IMR-90 (cell line): ENCODE results near the gene DDX24. TPM values are rescaled to one million over a fixed set of nuclear protein-coding genes. Genes with fewer than 3 reads are reported as not detected.

Source experiments
- ATAC-seq: fragments of 200-7000 bp; cut with Tn5 transposase; 2 replicates; pipeline ENCODE4 v1.9.1; 2020; ENCODE audit warnings: low read depth, mild to moderate bottlenecking, moderate library complexity
- Bru-seq: library from RNA; stranded (reverse); fragments of 400-500 nt; gene quantifications from one replicate; lab custom pipeline; 2021; lab: Mats Ljungman, UMichigan
- BruChase-seq, 2 experiments: library from RNA; stranded (reverse); fragments of 400-500 nt; gene quantifications; one replicate each; lab custom pipeline; 2021; lab: Mats Ljungman, UMichigan
- BruUV-seq: library from RNA; stranded (reverse); fragments of 400-500 nt; replicated peaks from 2 replicates; lab custom pipeline; 2021; lab: Mats Ljungman, UMichigan
- CTCF ChIA-PET: fragments of 300-600 bp; formaldehyde crosslinking; extraction: SDS; loops from one replicate; lab custom pipeline; 2021; ENCODE audit warnings: antibody characterized with exemption; lab: Yijun Ruan, JAX
- POLR2A ChIA-PET: fragments of 300-600 bp; sonication (Branson Sonifier 250); formaldehyde crosslinking; loops from one replicate; lab custom pipeline; 2022; ENCODE audit warnings: antibody characterized with exemption; ENCODE audit not compliant: unreplicated experiment; lab: Charles Lee
- DNase-seq: peaks from one replicate; pipeline ENCODE4 v3.0.0; 2013
- H2AFZ ChIP-seq: replicated peaks from 2 replicates; pipeline ENCODE3; 2013; ENCODE audit warnings: low read length, mild to moderate bottlenecking; ENCODE audit not compliant: poor library complexity
- H2AK5ac ChIP-seq: 2 replicates; pipeline ENCODE4 v1.6.1; 2013; ENCODE audit warnings: low read depth, low read length, inconsistent platforms
- H2AK9ac ChIP-seq: replicated peaks from 2 replicates; pipeline ENCODE3; 2013; ENCODE audit warnings: mild to moderate bottlenecking, low read depth, low read length, moderate library complexity; ENCODE audit not compliant: poor library complexity
- H2BK120ac ChIP-seq: 2 replicates; pipeline ENCODE4 v1.6.1; 2013; ENCODE audit warnings: low read depth, low read length, inconsistent platforms
- H2BK15ac ChIP-seq: 3 replicates; pipeline ENCODE4 v1.6.1; 2013; ENCODE audit warnings: low read depth, low read length, inconsistent platforms
- H2BK20ac ChIP-seq: 2 replicates; pipeline ENCODE4 v1.6.1; 2013; ENCODE audit warnings: low read depth, mild to moderate bottlenecking, inconsistent platforms, low read length, moderate library complexity
- H2BK5ac ChIP-seq: 2 replicates; pipeline ENCODE4 v1.6.1; 2013; ENCODE audit warnings: mild to moderate bottlenecking, low read depth, low read length, inconsistent platforms; ENCODE audit not compliant: poor library complexity, severe bottlenecking
- H3K14ac ChIP-seq: replicated peaks from 2 replicates; pipeline ENCODE4 v1.6.1; 2013; ENCODE audit warnings: low read depth, low read length, inconsistent platforms
- H3K18ac ChIP-seq: 2 replicates; pipeline ENCODE4 v1.6.1; 2013; ENCODE audit warnings: low read depth, low read length, control low read depth
- H3K23ac ChIP-seq: 2 replicates; pipeline ENCODE4 v1.6.1; 2013; ENCODE audit warnings: low read depth, low read length, inconsistent platforms
- H3K27ac ChIP-seq: 2 replicates; pipeline ENCODE4 v1.5.1; 2013; ENCODE audit warnings: mild to moderate bottlenecking, control low read depth, low read length; ENCODE audit not compliant: insufficient read depth
- H3K27me3 ChIP-seq: 2 replicates; pipeline ENCODE4 v1.6.1; 2013; ENCODE audit warnings: low read length; ENCODE audit not compliant: control insufficient read depth, insufficient read depth
- H3K36me3 ChIP-seq: 2 replicates; pipeline ENCODE4 v1.6.1; 2013; ENCODE audit warnings: low read length, mixed read lengths; ENCODE audit not compliant: control insufficient read depth, insufficient read depth
- H3K4ac ChIP-seq: 2 replicates; pipeline ENCODE4 v1.6.1; 2013; ENCODE audit warnings: low read depth, low read length, inconsistent platforms
- H3K4me1 ChIP-seq: 2 replicates; pipeline ENCODE4 v1.6.1; 2013; ENCODE audit warnings: low read length, mixed read lengths; ENCODE audit not compliant: control insufficient read depth, insufficient read depth
- H3K4me2 ChIP-seq: 2 replicates; pipeline ENCODE4 v1.6.1; 2013; ENCODE audit warnings: low read depth, mild to moderate bottlenecking, control low read depth, low read length, moderate library complexity
- H3K4me3 ChIP-seq: 2 replicates; pipeline ENCODE4 v1.5.1; 2013; ENCODE audit warnings: low read depth, mild to moderate bottlenecking, control low read depth, low read length, moderate library complexity; ENCODE audit not compliant: insufficient read depth
- H3K56ac ChIP-seq: 2 replicates; pipeline ENCODE4 v1.6.1; 2013; ENCODE audit warnings: low read length, inconsistent platforms; ENCODE audit not compliant: insufficient read depth; ENCODE audit errors: extremely low read depth
- H3K79me1 ChIP-seq, 2 experiments: 2 replicates each; pipeline ENCODE4 v1.6.1; 2013; ENCODE audit warnings: low read length in 2 of 2, inconsistent platforms in 1 of 2, low read depth in 1 of 2
- H3K9ac ChIP-seq: 2 replicates; pipeline ENCODE4 v1.6.1; 2013; ENCODE audit warnings: low read depth, low read length, control low read depth
- H3K9me1 ChIP-seq: 2 replicates; pipeline ENCODE4 v1.6.1; 2013; ENCODE audit warnings: low read length, inconsistent platforms; ENCODE audit not compliant: insufficient read depth
- H3K9me3 ChIP-seq: 2 replicates; pipeline ENCODE4 v1.6.1; 2013; ENCODE audit warnings: low read length; ENCODE audit not compliant: control insufficient read depth, insufficient read depth
- H4K20me1 ChIP-seq: 2 replicates; pipeline ENCODE4 v1.6.1; 2013; ENCODE audit warnings: low read length, inconsistent platforms; ENCODE audit not compliant: insufficient read depth
- H4K5ac ChIP-seq: 2 replicates; pipeline ENCODE4 v1.6.1; 2013; ENCODE audit warnings: mild to moderate bottlenecking, low read depth, low read length, control low read depth
- H4K8ac ChIP-seq, 2 experiments: 2 replicates each; pipeline ENCODE4 v1.6.1; 2013; ENCODE audit warnings: low read depth in 2 of 2, low read length in 2 of 2, control low read depth in 1 of 2, inconsistent platforms in 1 of 2
- H4K91ac ChIP-seq: 2 replicates; pipeline ENCODE4 v1.6.1; 2013; ENCODE audit warnings: low read depth, low read length, inconsistent platforms; ENCODE audit not compliant: insufficient read depth
- BHLHE40 ChIP-seq: fragments of 150-350 bp; IDR thresholded peaks from 2 replicates; pipeline ENCODE4 v1.6.1; 2016; ENCODE audit warnings: mild to moderate bottlenecking, low read depth, low read length
- FOS ChIP-seq: fragments of 150-350 bp; IDR thresholded peaks from 2 replicates; pipeline ENCODE4 v1.6.1; 2016; ENCODE audit warnings: low read depth, low read length
- MAFK ChIP-seq: IDR thresholded peaks from 2 replicates; pipeline ENCODE4 v1.6.1; 2012; ENCODE audit warnings: low read depth, low read length, improper control_type of control experiment
- MXI1 ChIP-seq: IDR thresholded peaks from 2 replicates; pipeline ENCODE4 v1.6.1; 2012; ENCODE audit warnings: low read depth, mild to moderate bottlenecking, low read length, moderate library complexity, borderline replicate concordance
- POLR2A ChIP-seq: IDR thresholded peaks from 2 replicates; pipeline ENCODE4 v1.6.1; 2012; ENCODE audit warnings: mild to moderate bottlenecking, low read depth, low read length
- RCOR1 ChIP-seq: IDR thresholded peaks from 2 replicates; pipeline ENCODE4 v1.6.1; 2012; ENCODE audit warnings: mild to moderate bottlenecking, low read length, improper control_type of control experiment; ENCODE audit not compliant: insufficient replicate concordance
- RFX5 ChIP-seq: IDR thresholded peaks from 2 replicates; pipeline ENCODE4 v1.8.0; 2012; ENCODE audit warnings: low read depth, mild to moderate bottlenecking, low read length, moderate library complexity
- WGBS, 2 experiments: methylation state at CpG; one replicate each; pipeline versions ENCODE4 v1.1.5 to v1.1.7; 2013; ENCODE audit warnings: missing lambda C conversion rate in 2 of 2; ENCODE audit not compliant: insufficient read length in 1 of 2; ENCODE audit errors: extremely low coverage in 2 of 2; 5-methylcytosine and 5-hydroxymethylcytosine counted together
- dilution Hi-C: fragments of 300-500 bp; cut with HindIII; formaldehyde crosslinking; loops from one replicate; pipeline ENCODE4 v1.14.3; 2018; ENCODE audit warnings: low sequenced_read_pairs; ENCODE audit not compliant: unreplicated experiment
- in situ Hi-C: fragments of 300-500 bp; cut with MboI; formaldehyde crosslinking; loops from 3 replicates; pipeline ENCODE4 v1.14.3; 2019; ENCODE audit warnings: low sequenced_read_pairs, inconsistent platforms, mixed read lengths
- intact Hi-C: fragments of 100-400 bp; cut with micrococcal nuclease; formaldehyde crosslinking; loops from 2 replicates; pipeline ENCODE4 v1.10.0; 2022
- long read RNA-seq: library from polyadenylated mRNA; unstranded; transcript quantifications from one replicate; pipeline ENCODE4 v2.0.0, GENCODE V29; 2021; ENCODE audit not compliant: unreplicated experiment
- polyA plus RNA-seq, 3 experiments: library from polyadenylated mRNA; depleted of rRNA; stranded (reverse); fragments of >200 nt; gene quantifications; 2 replicates each; pipeline ENCODE4 v1.2.3, GENCODE V29; 2012; ENCODE audit warnings: low replicate concordance in 1 of 3
- total RNA-seq: library from RNA; depleted of rRNA; stranded (reverse); fragments of >200 nt; gene quantifications from 2 replicates; pipeline ENCODE4 v1.2.3, GENCODE V29; 2012; rRNA removed
- TF ChIP-seq, protein P1 (sequence below): fragments of 150-350 bp; IDR thresholded peaks from 2 replicates; pipeline ENCODE4 v1.6.1; 2017; ENCODE audit warnings: mild to moderate bottlenecking, antibody characterized with exemption, low read length, low read depth

Gene DDX24, protein sequence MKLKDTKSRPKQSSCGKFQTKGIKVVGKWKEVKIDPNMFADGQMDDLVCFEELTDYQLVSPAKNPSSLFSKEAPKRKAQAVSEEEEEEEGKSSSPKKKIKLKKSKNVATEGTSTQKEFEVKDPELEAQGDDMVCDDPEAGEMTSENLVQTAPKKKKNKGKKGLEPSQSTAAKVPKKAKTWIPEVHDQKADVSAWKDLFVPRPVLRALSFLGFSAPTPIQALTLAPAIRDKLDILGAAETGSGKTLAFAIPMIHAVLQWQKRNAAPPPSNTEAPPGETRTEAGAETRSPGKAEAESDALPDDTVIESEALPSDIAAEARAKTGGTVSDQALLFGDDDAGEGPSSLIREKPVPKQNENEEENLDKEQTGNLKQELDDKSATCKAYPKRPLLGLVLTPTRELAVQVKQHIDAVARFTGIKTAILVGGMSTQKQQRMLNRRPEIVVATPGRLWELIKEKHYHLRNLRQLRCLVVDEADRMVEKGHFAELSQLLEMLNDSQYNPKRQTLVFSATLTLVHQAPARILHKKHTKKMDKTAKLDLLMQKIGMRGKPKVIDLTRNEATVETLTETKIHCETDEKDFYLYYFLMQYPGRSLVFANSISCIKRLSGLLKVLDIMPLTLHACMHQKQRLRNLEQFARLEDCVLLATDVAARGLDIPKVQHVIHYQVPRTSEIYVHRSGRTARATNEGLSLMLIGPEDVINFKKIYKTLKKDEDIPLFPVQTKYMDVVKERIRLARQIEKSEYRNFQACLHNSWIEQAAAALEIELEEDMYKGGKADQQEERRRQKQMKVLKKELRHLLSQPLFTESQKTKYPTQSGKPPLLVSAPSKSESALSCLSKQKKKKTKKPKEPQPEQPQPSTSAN
- 152 and 155 TPM in 2 replicates for total RNA-seq
- polyA plus RNA-seq (2012; rRNA removed), result 126 and 134 TPM in 2 replicates
- polyA plus RNA-seq (2012; cell fraction: cytosol; rRNA removed), result 45.5 and 138 TPM in 2 replicates
- polyA plus RNA-seq (2012; cell fraction: nucleus; rRNA removed; ENCODE audit: low replicate concordance), result 53.5 and 184 TPM in 2 replicates
- Bru-seq, nascent RNA, result percentile 88 among the genes with signal in this experiment
- percentile 77 among the genes with signal in this experiment for BruChase-seq, experiment 1, labeled RNA remaining after a 6-hour chase
- BruChase-seq, experiment 2, labeled RNA remaining after a 2-hour chase, result percentile 79 among the genes with signal in this experiment
- long read RNA-seq, full-length matches to known transcripts, result 97 of 115 reads
- long read RNA-seq, partial matches to known transcripts, result 14 of 115 reads
- long read RNA-seq, other reads (novel, unspliced or antisense), result 4 of 115 reads

DNA sequence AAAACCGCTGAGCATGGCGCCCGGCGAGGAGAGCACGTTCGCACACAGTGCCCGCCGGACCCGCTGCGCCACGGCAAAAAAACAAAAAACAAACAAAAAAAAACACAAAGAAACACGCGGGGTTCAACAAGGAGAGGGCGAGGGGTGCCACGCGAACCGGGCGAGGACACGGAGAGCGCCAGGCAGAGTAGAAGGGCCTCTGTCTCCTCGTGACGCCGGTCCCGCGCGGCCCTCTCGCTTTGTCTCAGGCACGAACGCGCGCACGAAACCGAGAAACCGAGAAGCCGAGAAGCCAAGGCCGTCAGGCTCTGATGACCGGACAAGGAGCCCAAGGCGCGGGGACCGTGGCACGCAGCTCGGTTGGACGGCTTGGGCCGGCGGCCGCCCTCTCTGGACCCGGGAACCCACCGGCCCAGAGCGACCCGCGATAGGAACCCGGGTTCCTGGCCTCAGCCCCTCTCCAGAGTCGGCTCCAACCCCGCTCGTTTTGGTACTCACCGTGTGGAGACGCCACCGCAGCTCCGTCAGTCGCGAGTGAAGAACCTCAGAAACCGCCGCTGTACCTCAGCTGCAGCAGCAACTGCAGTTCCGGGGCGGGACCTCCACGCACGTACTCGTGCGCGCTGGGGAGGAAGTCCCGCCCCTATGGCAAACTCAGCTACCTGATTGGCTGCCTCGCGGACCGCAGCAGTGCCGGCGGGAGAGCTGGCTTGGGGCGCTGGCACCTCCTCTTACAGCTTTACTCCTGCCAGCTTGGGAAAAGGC lies at the start of gene DDX24, which contains the start of gene IFI27L1:
Gene DDX24, minus strand, starts transcription at position 582 of the 765 bp plus-strand sequence. CDS start 1,460 bp downstream, outside the sequence.
Gene IFI27L1, plus strand, starts transcription at position 690 of the 765 bp plus-strand sequence. CDS start 15,628 bp downstream, outside the sequence.
- H2BK20ac ChIP-seq, result no peak within 1 kb of the TSS
- H4K20me1 ChIP-seq, result peaks cover 32% of the 10 kb centered on the region
- peak within 1 kb of the TSS; percentile 50; the same call in 1 of the 2 replicates for H2BK120ac ChIP-seq
- DNase-seq, result peak; percentile 93
- ChIA-PET CTCF (interaction anchor here (0.7 to 1.8 kb wide), 4 partner anchors 44 to 56 kb away, joined by 3 to 10 read pairs (median 6); no protein-coding TSS in a partner anchor), POLR2A (interaction anchor here (0.6 to 1.2 kb wide), 2 partner anchors 19 to 55 kb away, joined by 3 read pairs; partner anchors contain the start of gene OTUB2)
- peak within 1 kb of the TSS; percentile 84 for H3K14ac ChIP-seq
- H2BK15ac ChIP-seq, result peak within 1 kb of the TSS; percentile 58; the same call in 1 of the 3 replicates
- H3K27me3 ChIP-seq, result no peaks in the 10 kb centered on the region
- dilution Hi-C loops, result no loop called here
- H2AFZ ChIP-seq, result peak within 1 kb of the TSS; percentile 91
- peaks cover 22 to 52% of the 10 kb centered on the region in 2 experiments; a peak in 3 of 4 replicates for H3K79me1 ChIP-seq
- H3K4ac ChIP-seq, result peak within 1 kb of the TSS; percentile 67
- H2AK9ac ChIP-seq, result peak within 1 kb of the TSS; percentile 95
- peak within 1 kb of the TSS; percentile 99 for H3K4me2 ChIP-seq
- H3K4me3 ChIP-seq, result peak within 1 kb of the TSS; percentile 84
- H4K91ac ChIP-seq, result peak within 1 kb of the TSS; percentile 58; the same call in 1 of the 2 replicates
- H3K9me1 ChIP-seq, result peaks cover 6% of the 10 kb centered on the region
- ATAC-seq, result peak; percentile 98
- H4K8ac ChIP-seq, result peak within 1 kb of the TSS; percentile 70 to 95
- intact Hi-C loops, result loop anchor here (2.0 to 5.0 kb wide), 2 partner anchors 48 to 749 kb away; partner anchors contain the start of genes BTBD7 and IFI27L2
- peak within 1 kb of the TSS; percentile 87 for H3K56ac ChIP-seq
- H3K4me1 ChIP-seq, result peaks cover 6% of the 10 kb centered on the region
- H3K18ac ChIP-seq, result peak within 1 kb of the TSS; percentile 77
- no TSS peak for BruUV-seq
- H3K9ac ChIP-seq, result peak within 1 kb of the TSS; percentile 97
- peak within 1 kb of the TSS; percentile 54; the same call in 1 of the 2 replicates for H2AK5ac ChIP-seq
- peak within 1 kb of the TSS; percentile 97 for H3K23ac ChIP-seq
- peak within 1 kb of the TSS; percentile 77 for H4K5ac ChIP-seq
- no peaks in the 10 kb centered on the region for H3K9me3 ChIP-seq
- WGBS, 2 experiments, result 0% methylated on average over 50 of the region's 77 CpGs; no CpG with 5 or more reads in 1 of the 2 experiments
- peaks cover 15% of the 10 kb centered on the region for H3K36me3 ChIP-seq
- peak within 1 kb of the TSS; percentile 59 for H2BK5ac ChIP-seq
- peak; percentile 90 for TF ChIP-seq MXI1
- peak; percentile 89 for TF ChIP-seq BHLHE40
- TF ChIP-seq, protein P1, sequence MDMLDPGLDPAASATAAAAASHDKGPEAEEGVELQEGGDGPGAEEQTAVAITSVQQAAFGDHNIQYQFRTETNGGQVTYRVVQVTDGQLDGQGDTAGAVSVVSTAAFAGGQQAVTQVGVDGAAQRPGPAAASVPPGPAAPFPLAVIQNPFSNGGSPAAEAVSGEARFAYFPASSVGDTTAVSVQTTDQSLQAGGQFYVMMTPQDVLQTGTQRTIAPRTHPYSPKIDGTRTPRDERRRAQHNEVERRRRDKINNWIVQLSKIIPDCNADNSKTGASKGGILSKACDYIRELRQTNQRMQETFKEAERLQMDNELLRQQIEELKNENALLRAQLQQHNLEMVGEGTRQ, result peak; percentile 4; the same call in 1 of the 2 replicates
- TF ChIP-seq MAFK, result peak; percentile 23; the same call in 1 of the 2 replicates
- TF ChIP-seq POLR2A, result peak; percentile 95
- TF ChIP-seq RCOR1, result no peak
- TF ChIP-seq FOS, result 0 out of 2 replicates have a peak, but pooled peaks have one; percentile 4
- TF ChIP-seq RFX5, result no peak
- in situ Hi-C loops, result no loop called here
- peak within 1 kb of the TSS; percentile 70 for H3K27ac ChIP-seq
